Endothelial cell of umbilical vein (primary cell): Measurements from ENCODE around the gene ANXA6. TPM values are rescaled to one million over a fixed set of nuclear protein-coding genes. Genes with fewer than 3 reads are reported as not detected.

Experiments
- BruUV-seq: library from RNA; stranded (reverse); fragments of 400-500 nt; replicated peaks from 2 replicates; lab custom pipeline; 2021; lab: Mats Ljungman, UMichigan
- CTCF ChIA-PET: fragments of 300-600, 350-600 bp; sonication (Branson Sonifier 250); formaldehyde crosslinking; loops from one replicate; lab custom pipeline; 2021; ENCODE audit warnings: antibody characterized with exemption, inconsistent platforms; lab: Charles Lee
- POLR2A ChIA-PET: fragments of 300-600, 350-600 bp; sonication (Branson Sonifier 250); formaldehyde crosslinking; loops from one replicate; lab custom pipeline; 2021; ENCODE audit warnings: antibody characterized with exemption, inconsistent platforms; lab: Charles Lee
- DNase-seq: peaks from one replicate; pipeline ENCODE4 v3.0.0-alpha.2; 2011; ENCODE audit warnings: low read depth, low spot score
- FAIRE-seq: peaks from 2 replicates; lab custom pipeline; 2011; peaks lifted over from hg19 to GRCh38; lab: Jason Lieb, UNC
- H2AFZ ChIP-seq: 2 replicates; pipeline ENCODE4 v1.6.0; 2012; ENCODE audit warnings: low read depth, low read length, control low read depth, inconsistent platforms
- H3K27ac ChIP-seq: 2 replicates; pipeline ENCODE4 v1.5.1; 2011; ENCODE audit warnings: low read depth, mild to moderate bottlenecking, control low read depth, low read length, moderate library complexity; ENCODE audit not compliant: insufficient read depth
- H3K27me3 ChIP-seq, 2 experiments: 2 replicates each; pipeline versions ENCODE4 v1.6.0 to v1.6.1; 2011; ENCODE audit warnings: low read length in 2 of 2, mixed read lengths in 1 of 2; ENCODE audit not compliant: control insufficient read depth in 2 of 2, insufficient read depth in 2 of 2
- H3K36me3 ChIP-seq, 2 experiments: 2 replicates in 1 of 2; 3 replicates in 1 of 2; pipeline ENCODE4 v1.5.1; 2011; ENCODE audit warnings: low read length in 2 of 2, mild to moderate bottlenecking in 1 of 2, moderate library complexity in 1 of 2; ENCODE audit not compliant: control insufficient read depth in 2 of 2, insufficient read depth in 2 of 2; ENCODE audit errors: extremely low read depth in 1 of 2
- H3K4me1 ChIP-seq: 3 replicates; pipeline ENCODE4 v1.5.1; 2011; ENCODE audit warnings: mild to moderate bottlenecking, low read length; ENCODE audit not compliant: control insufficient read depth, insufficient read depth; ENCODE audit errors: extremely low read depth
- H3K4me2 ChIP-seq: 2 replicates; pipeline ENCODE4 v1.6.1; 2011; ENCODE audit warnings: low read length, control low read depth, mixed read lengths; ENCODE audit not compliant: insufficient read depth
- H3K4me3 ChIP-seq, 3 experiments: fragments of 200-600 bp in 1 of 3; sonication (generic), shearing (Covaris generic) in 1 of 3; replicated peaks in 1 of 3; 2 replicates each; pipeline ENCODE4 v1.5.1; 2011 to 2016; ENCODE audit warnings: control low read depth in 3 of 3, low read length in 3 of 3, mild to moderate bottlenecking in 2 of 3, inconsistent platforms in 1 of 3, low read depth in 1 of 3, moderate library complexity in 1 of 3; ENCODE audit not compliant: insufficient read depth in 1 of 3
- H3K79me2 ChIP-seq: 2 replicates; pipeline ENCODE4 v1.6.0; 2012; ENCODE audit warnings: low read length, inconsistent platforms; ENCODE audit not compliant: control insufficient read depth, insufficient read depth
- H3K9ac ChIP-seq: replicated peaks from 2 replicates; pipeline ENCODE3; 2011; ENCODE audit warnings: low read length, control low read depth; ENCODE audit not compliant: insufficient read depth; ENCODE audit errors: extremely low read depth
- H3K9me1 ChIP-seq: replicated peaks from 3 replicates; pipeline ENCODE4 v1.6.0; 2011; ENCODE audit warnings: mild to moderate bottlenecking, low read length; ENCODE audit not compliant: control insufficient read depth, insufficient read depth; ENCODE audit errors: extremely low read depth
- H3K9me3 ChIP-seq: replicated peaks from 2 replicates; pipeline ENCODE4 v1.5.1; 2012; ENCODE audit warnings: low read length, inconsistent platforms; ENCODE audit not compliant: control insufficient read depth, insufficient read depth
- H4K20me1 ChIP-seq: replicated peaks from 2 replicates; pipeline ENCODE3; 2011; ENCODE audit warnings: mild to moderate bottlenecking, low read length; ENCODE audit not compliant: control insufficient read depth, insufficient read depth; ENCODE audit errors: extremely low read depth
- FOS ChIP-seq: IDR thresholded peaks from 2 replicates; pipeline ENCODE4 v1.6.1; 2011; ENCODE audit warnings: mild to moderate bottlenecking, low read length, moderate library complexity, borderline replicate concordance; ENCODE audit not compliant: insufficient read depth
- GATA2 ChIP-seq: IDR thresholded peaks from 2 replicates; pipeline ENCODE4 v1.7.0; 2011; ENCODE audit warnings: low read depth, mild to moderate bottlenecking, moderate library complexity, mixed read lengths, low read length; ENCODE audit not compliant: insufficient read length, insufficient read depth
- JUN ChIP-seq: IDR thresholded peaks from 2 replicates; pipeline ENCODE4 v1.6.1; 2011; ENCODE audit warnings: borderline replicate concordance, low read depth; ENCODE audit not compliant: insufficient read length, insufficient read depth
- MYC ChIP-seq: IDR thresholded peaks from one replicate; pipeline ENCODE4 v1.6.1; 2011; ENCODE audit warnings: mild to moderate bottlenecking, low read depth, low read length
- POLR2A ChIP-seq: IDR thresholded peaks from 2 replicates; pipeline ENCODE4 v1.6.1; 2012; ENCODE audit warnings: low read depth, mild to moderate bottlenecking, control low read depth, low read length
- POLR2AphosphoS5 ChIP-seq: IDR thresholded peaks from 2 replicates; pipeline ENCODE4 v1.6.1; 2012; ENCODE audit warnings: low read depth, mild to moderate bottlenecking, control low read depth, low read length, moderate library complexity; ENCODE audit not compliant: insufficient read depth
- dilution Hi-C: fragments of 300-500 bp; cut with MboI; formaldehyde crosslinking; loops from one replicate; pipeline ENCODE4 v1.15.0; 2019; ENCODE audit warnings: low sequenced_read_pairs; ENCODE audit not compliant: extremely low pct_ligation_motif_present
- intact Hi-C: fragments of 100-400 bp; cut with micrococcal nuclease; formaldehyde crosslinking; loops from one replicate; pipeline ENCODE4 v1.10.0; 2022
- polyA plus RNA-seq, 4 experiments: library from polyadenylated mRNA; depleted of rRNA in 3 of 4; stranded (reverse) in 3 of 4; unstranded in 1 of 4; fragments of >200 nt; gene quantifications; 2 replicates each; pipeline versions ENCODE4 v1.2.1 to v1.2.3, GENCODE V29; 2011 to 2012; ENCODE audit warnings: missing spikeins in 1 of 4
- total RNA-seq: library from RNA; stranded (reverse); gene quantifications from 2 replicates; pipeline ENCODE4 v1.2.3, GENCODE V29; 2021
- TF ChIP-seq, protein P1 (sequence below), 2 donors: IDR thresholded peaks; 1 replicate in 1 of 2; 2 replicates in 1 of 2; pipeline ENCODE4 v1.5.1; 2011; ENCODE audit warnings: low read length in 2 of 2, mild to moderate bottlenecking in 2 of 2, moderate library complexity in 2 of 2, control low read depth in 1 of 2, inconsistent platforms in 1 of 2, low read depth in 1 of 2; ENCODE audit not compliant: insufficient read depth in 1 of 2; ENCODE audit errors: extremely low read depth in 1 of 2

ANXA6 gene
- total and polyA plus RNA-seq, 2 donors (not counting 3 experiments of a cell fraction or from before 2014, with no cell fraction given) = 195 to 266 TPM

DNA sequence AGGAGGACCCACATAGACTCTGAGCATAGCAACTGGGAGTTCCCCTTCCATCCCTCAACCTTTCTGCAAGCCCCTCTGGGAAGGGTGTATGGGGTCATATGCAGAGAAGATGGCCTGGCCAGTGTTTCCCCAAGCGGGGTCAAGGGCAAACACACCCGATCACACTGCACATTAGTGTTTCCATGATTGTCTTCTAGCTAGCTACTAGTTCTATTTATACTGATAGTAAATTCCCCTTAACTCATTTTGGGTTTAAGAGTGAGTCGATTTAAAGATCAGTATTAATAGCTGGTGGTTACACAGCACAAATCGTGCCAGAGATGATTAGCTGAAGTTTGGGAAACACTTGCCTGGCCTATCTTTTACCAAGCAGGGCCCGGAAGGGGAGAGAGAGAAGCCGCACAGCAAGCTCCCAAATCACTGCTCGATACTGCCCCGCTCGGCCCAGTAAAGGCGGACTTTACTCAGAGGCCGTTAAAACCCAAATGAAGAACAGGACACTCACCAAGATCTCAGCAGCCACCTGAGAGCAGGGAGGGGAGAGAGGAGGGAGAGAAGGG, 47.4 kb downstream of the ANXA6 start:
- DNase-seq (no peak), FAIRE-seq (no peak)
- no peaks in the 10 kb centered on the region for H3K9me3 ChIP-seq
- POLR2A ChIA-PET = no interaction called here
- no TSS peak for BruUV-seq
- peaks cover 3 to 30% of the 10 kb centered on the region in 2 experiments for H3K36me3 ChIP-seq
- H2AFZ ChIP-seq = no peak overlapping the region
- no peak overlapping the region for H3K27ac ChIP-seq
- TF ChIP-seq, protein P1, sequence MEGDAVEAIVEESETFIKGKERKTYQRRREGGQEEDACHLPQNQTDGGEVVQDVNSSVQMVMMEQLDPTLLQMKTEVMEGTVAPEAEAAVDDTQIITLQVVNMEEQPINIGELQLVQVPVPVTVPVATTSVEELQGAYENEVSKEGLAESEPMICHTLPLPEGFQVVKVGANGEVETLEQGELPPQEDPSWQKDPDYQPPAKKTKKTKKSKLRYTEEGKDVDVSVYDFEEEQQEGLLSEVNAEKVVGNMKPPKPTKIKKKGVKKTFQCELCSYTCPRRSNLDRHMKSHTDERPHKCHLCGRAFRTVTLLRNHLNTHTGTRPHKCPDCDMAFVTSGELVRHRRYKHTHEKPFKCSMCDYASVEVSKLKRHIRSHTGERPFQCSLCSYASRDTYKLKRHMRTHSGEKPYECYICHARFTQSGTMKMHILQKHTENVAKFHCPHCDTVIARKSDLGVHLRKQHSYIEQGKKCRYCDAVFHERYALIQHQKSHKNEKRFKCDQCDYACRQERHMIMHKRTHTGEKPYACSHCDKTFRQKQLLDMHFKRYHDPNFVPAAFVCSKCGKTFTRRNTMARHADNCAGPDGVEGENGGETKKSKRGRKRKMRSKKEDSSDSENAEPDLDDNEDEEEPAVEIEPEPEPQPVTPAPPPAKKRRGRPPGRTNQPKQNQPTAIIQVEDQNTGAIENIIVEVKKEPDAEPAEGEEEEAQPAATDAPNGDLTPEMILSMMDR (IDR thresholded peaks at IDR 0.05; ENCODE audit: extremely low read depth in 1 of 2, insufficient read depth in 1 of 2, low read depth in 1 of 2, low read length in 2 of 2) = no peak
- TF ChIP-seq MYC = no peak
- no peak for TF ChIP-seq POLR2AphosphoS5
- TF ChIP-seq FOS = no peak
- no peak for TF ChIP-seq GATA2
- TF ChIP-seq JUN = no peak
- TF ChIP-seq POLR2A = no peak
- H3K9ac ChIP-seq = no peak overlapping the region
- no peak overlapping the region for H3K4me2 ChIP-seq
- H3K27me3 ChIP-seq = no peaks in the 10 kb centered on the region
- no peaks in the 10 kb centered on the region for H3K9me1 ChIP-seq
- no peaks in the 10 kb centered on the region for H3K79me2 ChIP-seq
- no peak overlapping the region for H3K4me3 ChIP-seq
- no peaks in the 10 kb centered on the region for H3K4me1 ChIP-seq
- H4K20me1 ChIP-seq = no peaks in the 10 kb centered on the region
- intact Hi-C loops (no loop called here), dilution Hi-C loops (no loop called here)
- CTCF ChIA-PET = interaction anchor here (1.0 to 16.3 kb wide), 3 partner anchors 55 to 108 kb away, joined by 3 to 679 read pairs (median 17); no protein-coding TSS in a partner anchor
